OCI-LY3 (cell line): Measurements from ENCODE around the gene CACNA2D1.

Experiments used
- CTCF ChIP-seq: fragments of 200-600, 300-600 bp; sonication (generic); IDR thresholded peaks from 2 replicates; pipeline ENCODE4 v1.5.1; 2014; ENCODE audit warnings: antibody characterized with exemption, low read length, low read depth
- EZH2phosphoT487 ChIP-seq: fragments of 200-600 bp; shearing (Covaris generic); IDR thresholded peaks from 2 replicates; pipeline ENCODE4 v1.6.1; 2018; ENCODE audit warnings: antibody characterized with exemption, mixed run types, low read depth

GRCh38 chr7:82345886-82346285, 97.7 kb downstream of the CACNA2D1 start:
- TF ChIP-seq CTCF: no peak
- no peak for TF ChIP-seq EZH2phosphoT487
